Motor neuron (in vitro differentiated cells): ENCODE data around the gene MRPL23. TPM values are rescaled to one million over a fixed set of nuclear protein-coding genes. Genes with fewer than 3 reads are reported as not detected.
A peak's percentile ranks its signal among the peaks of the same experiment; 100 is the strongest.

Experiments
- ATAC-seq, 8 experiments: fragments of 200-7000 bp; cut with Tn5 transposase; replicated peaks in 6 of 8; 2 replicates each; pipeline ENCODE4 v1.8.0; 2021; ENCODE audit warnings: mild to moderate bottlenecking in 8 of 8, moderate library complexity in 8 of 8
- H3K27ac ChIP-seq, 2 donors: fragments of 250-450 bp; sonication (Bioruptor Pico); 2 replicates each; pipeline ENCODE4 v1.9.0; 2021; ENCODE audit warnings: antibody characterized with exemption in 2 of 2, mild to moderate bottlenecking in 2 of 2, moderate library complexity in 1 of 2
- H3K4me1 ChIP-seq, 2 donors: fragments of 250-450 bp; sonication (Bioruptor Pico); replicated peaks in 1 of 2; 2 replicates each; pipeline ENCODE4 v1.6.1; 2021; ENCODE audit warnings: antibody characterized with exemption in 2 of 2, mild to moderate bottlenecking in 2 of 2, moderate library complexity in 1 of 2
- H3K4me3 ChIP-seq, 5 donors: fragments of 250-450 bp; sonication (Bioruptor Pico); 2 replicates each; pipeline ENCODE4 v1.9.0; 2021; ENCODE audit warnings: antibody characterized with exemption in 5 of 5, mild to moderate bottlenecking in 5 of 5, moderate library complexity in 4 of 5
- WGBS, 10 experiments: fragments of 450-650 bp; shearing (Covaris generic); methylation state at CpG; one replicate each; pipeline ENCODE4 v1.0.0; 2022; 5-methylcytosine and 5-hydroxymethylcytosine counted together
- in situ Hi-C, 9 experiments: fragments of 400-800 bp; cut with MboI; loops; one replicate each; pipeline ENCODE4 v1.15.0; 2021; ENCODE audit warnings: low sequenced_read_pairs in 9 of 9, low pct_unique_long_range_greater_than_20kb in 2 of 9; ENCODE audit not compliant: unreplicated experiment in 9 of 9
- total RNA-seq, 8 experiments: library from RNA; unstranded; fragments of 300-600 nt; gene quantifications; 2 replicates each; pipeline versions ENCODE4 v1.2.3 to v1.2.4, GENCODE V29; 2022

Gene MRPL23
- total RNA-seq, 8 experiments from 2014 or later, result 7.1 to 91.9 (median 23.2) TPM

- 56 to 90% (median 72%) methylated on average over 2 to 13 of the region's 34 CpGs; no CpG with 5 or more reads in 4 of the 10 experiments for WGBS, 10 experiments
- Histone ChIP-seq H3K27ac (no peak overlapping the region), H3K4me3 (no peak overlapping the region), H3K4me1 (no peaks in the 10 kb centered on the region)
- in situ Hi-C loops, result no loop called here
- peak in 3 of 8 experiments; percentile 27 to 54 (median 27) for ATAC-seq
Measured at GRCh38 chr11:1917523-1918435, 29.4 kb upstream of the MRPL23 start.

GRCh38 chr11:1918436-1919315 lies 28.5 kb upstream of the MRPL23 start:
- WGBS, 10 experiments, result 80 to 96% (median 90%) methylated on average over 1 to 8 of the region's 29 CpGs; no CpG with 5 or more reads in 5 of the 10 experiments
- ATAC-seq, result no peak
- Histone ChIP-seq H3K27ac (no peak overlapping the region), H3K4me3 (no peak overlapping the region), H3K4me1 (no peaks in the 10 kb centered on the region)
- in situ Hi-C loops, result no loop called here

- WGBS, 10 experiments, result 75 to 93% (median 78%) methylated on average over 4 to 17 of the region's 31 CpGs; no CpG with 5 or more reads in 7 of the 10 experiments
- in situ Hi-C loops, result no loop called here
- Histone ChIP-seq H3K4me1 (no peaks in the 10 kb centered on the region), H3K4me3 (no peak within 1 kb of the TSS), H3K27ac (no peak within 1 kb of the TSS)
- ATAC-seq, result no peak
Measured at GRCh38 chr11:1919391-1920127, 27.6 kb upstream of the MRPL23 start, which contains the start of gene TNNT3. Gene TNNT3 (plus strand): TSS chr11:1919703. CDS start chr11:1922875, 3,172 bp downstream.

- no peak overlapping the region for H3K4me3 ChIP-seq
- no peak for ATAC-seq
- in situ Hi-C loops, result no loop called here
- no peaks in the 10 kb centered on the region for H3K4me1 ChIP-seq
- WGBS, 10 experiments, result 60 to 93% (median 82%) methylated on average over 1 to 4 of the region's 25 CpGs; no CpG with 5 or more reads in 6 of the 10 experiments
- H3K27ac ChIP-seq, result no peak overlapping the region
Measured at GRCh38 chr11:1920128-1920908, 26.8 kb upstream of the MRPL23 start.

GRCh38 chr11:1920909-1921573 lies 26.1 kb upstream of the MRPL23 start:
- H3K27ac ChIP-seq, result no peak overlapping the region
- ATAC-seq, result peak in 4 of 8 experiments; percentile 9 to 49 (median 24)
- 27 to 49% (median 43%) methylated on average over 1 to 4 of the region's 21 CpGs; no CpG with 5 or more reads in 5 of the 10 experiments for WGBS, 10 experiments

GRCh38 chr11:1921574-1922141 lies 25.5 kb upstream of the MRPL23 start:
- WGBS, 10 experiments, result 0 to 73% (median 17%) methylated on average over 1 to 6 of the region's 18 CpGs; no CpG with 5 or more reads in 5 of the 10 experiments
- H3K4me3 ChIP-seq, result no peak overlapping the region
- peaks cover 1% of the 10 kb centered on the region in 2 donors for H3K4me1 ChIP-seq
- in situ Hi-C loops, result no loop called here
- no peak overlapping the region for H3K27ac ChIP-seq
- peak in 5 of 8 experiments; percentile 1 to 56 (median 35) for ATAC-seq

More at GRCh38 chr11:1920909-1921573, 26.1 kb upstream of the MRPL23 start:
- H3K4me3 ChIP-seq, result no peak overlapping the region
- no peaks in the 10 kb centered on the region for H3K4me1 ChIP-seq
- in situ Hi-C loops, result no loop called here

- H3K27ac ChIP-seq, result no peak overlapping the region
- no peak overlapping the region for H3K4me3 ChIP-seq
- in situ Hi-C loops, result no loop called here
- ATAC-seq, result no peak
- H3K4me1 ChIP-seq, result peaks cover 9 to 10% of the 10 kb centered on the region in 2 donors
- WGBS, 10 experiments, result no CpG with 5 or more reads among the region's 14 CpGs
Measured at GRCh38 chr11:1922481-1923081, 24.6 kb upstream of the MRPL23 start.

- ATAC-seq, result no peak
- H3K27ac ChIP-seq, result no peak overlapping the region
- H3K4me1 ChIP-seq, result peaks cover 9 to 10% of the 10 kb centered on the region in 2 donors
- 70 to 100% (median 86%) methylated on average over 2 to 6 of the region's 22 CpGs; no CpG with 5 or more reads in 3 of the 10 experiments for WGBS, 10 experiments
- H3K4me3 ChIP-seq, result no peak overlapping the region
- in situ Hi-C loops, result no loop called here
Measured at GRCh38 chr11:1923201-1923956, 23.8 kb upstream of the MRPL23 start.

GRCh38 chr11:1924181-1924580 lies 23.0 kb upstream of the MRPL23 start:
- H3K4me3 ChIP-seq, result no peak overlapping the region
- in situ Hi-C loops, result no loop called here
- H3K27ac ChIP-seq, result no peak overlapping the region
- WGBS, 10 experiments, result 65 to 90% (median 84%) methylated on average over 2 to 3 of the region's 17 CpGs; no CpG with 5 or more reads in 7 of the 10 experiments
- ATAC-seq, result no peak
- H3K4me1 ChIP-seq, result peaks cover 9 to 10% of the 10 kb centered on the region in 2 donors

- H3K4me1 ChIP-seq, result peaks cover 9 to 10% of the 10 kb centered on the region in 2 donors
- ATAC-seq, result no peak
- in situ Hi-C loops, result no loop called here
- no peak overlapping the region for H3K4me3 ChIP-seq
- WGBS, 10 experiments, result 42 to 100% (median 80%) methylated on average over 2 to 3 of the region's 21 CpGs; no CpG with 5 or more reads in 7 of the 10 experiments
- no peak overlapping the region for H3K27ac ChIP-seq
Measured at GRCh38 chr11:1924646-1925372, 22.3 kb upstream of the MRPL23 start.
